Glomerular visceral epithelial cell (primary cell): Measurements from ENCODE around the gene RNF43.

ENCODE experiments used
- DNase-seq: peaks from one replicate; pipeline ENCODE4 v3.0.0-alpha.2; 2016; ENCODE audit errors: extremely low spot score

The RNF43 gene

GRCh38 chr17:58417300-58418092 is at the start of gene RNF43:
Gene RNF43 (minus strand): TSS chr17:58417534. CDS start chr17:58415577, 1,957 bp downstream.
- DNase-seq = peak; percentile 96

GRCh38 chr17:58455491-58455890 is 38.2 kb upstream of the RNF43 start:
- no peak for DNase-seq

GRCh38 chr17:58452738-58453137 is 35.4 kb upstream of the RNF43 start:
- no peak for DNase-seq

GRCh38 chr17:58447039-58447975 is 30.0 kb upstream of the RNF43 start:
- DNase-seq = peak; percentile 81

- no peak for DNase-seq
Observed at GRCh38 chr17:58446086-58446485, 28.8 kb upstream of the RNF43 start.

- DNase-seq = no peak
Observed at GRCh38 chr17:58436805-58437239, 19.5 kb upstream of the RNF43 start.

GRCh38 chr17:58436245-58436644 is 18.9 kb upstream of the RNF43 start:
- DNase-seq = no peak

- no peak for DNase-seq
Observed at GRCh38 chr17:58432806-58433573, 15.7 kb upstream of the RNF43 start.

GRCh38 chr17:58427807-58428206 is 10.5 kb upstream of the RNF43 start:
- no peak for DNase-seq

GRCh38 chr17:58421711-58422110 is 4.4 kb upstream of the RNF43 start:
- DNase-seq = no peak

GRCh38 chr17:58420827-58421226 is 3.5 kb upstream of the RNF43 start:
- no peak for DNase-seq

GRCh38 chr17:58416937-58417299 is 416 bp downstream of the RNF43 start:
- no peak for DNase-seq

GRCh38 chr17:58416396-58416795 is 938 bp downstream of the RNF43 start:
- no peak for DNase-seq

- peak; percentile 26 for DNase-seq
Observed at GRCh38 chr17:58415371-58416055, 1.8 kb downstream of the RNF43 start.

- DNase-seq = no peak
Observed at GRCh38 chr17:58414596-58414997, 2.7 kb downstream of the RNF43 start.

- no peak for DNase-seq
Observed at GRCh38 chr17:58413684-58414083, 3.6 kb downstream of the RNF43 start.

GRCh38 chr17:58412961-58413586 is 4.3 kb downstream of the RNF43 start:
- no peak for DNase-seq

- DNase-seq = no peak
Observed at GRCh38 chr17:58412064-58412703, 5.2 kb downstream of the RNF43 start.

- DNase-seq = no peak
Observed at GRCh38 chr17:58411408-58411894, 5.9 kb downstream of the RNF43 start.

- DNase-seq = no peak
Observed at GRCh38 chr17:58410714-58411407, 6.5 kb downstream of the RNF43 start.
